ENCODE measurements around the gene CDH10.

CDH10 gene

GRCh38 chr5:24505258-24505657 lies 139.5 kb downstream of the CDH10 start:
- DNase-seq (ENCODE audit: low read depth) = no peak
- no peak overlapping the region for H3K4me3 ChIP-seq (ENCODE audit: low read length)
- no peak for TF ChIP-seq CTCF (conservative IDR thresholded peaks at IDR 0.05; ENCODE audit: low read depth, low read length)

GRCh38 chr5:24497591-24498157 lies 147.1 kb downstream of the CDH10 start:
- H3K4me3 ChIP-seq (ENCODE audit: low read length) = no peak overlapping the region
- no peak for DNase-seq (ENCODE audit: low read depth)
- no peak for TF ChIP-seq CTCF (conservative IDR thresholded peaks at IDR 0.05; ENCODE audit: low read depth, low read length)

GRCh38 chr5:24497145-24497544 lies 147.6 kb downstream of the CDH10 start:
- no peak overlapping the region for H3K4me3 ChIP-seq (ENCODE audit: low read length)
- DNase-seq (ENCODE audit: low read depth) = no peak
- no peak for TF ChIP-seq CTCF (conservative IDR thresholded peaks at IDR 0.05; ENCODE audit: low read depth, low read length)

GRCh38 chr5:24496268-24496667 lies 148.5 kb downstream of the CDH10 start:
- no peak for TF ChIP-seq CTCF (conservative IDR thresholded peaks at IDR 0.05; ENCODE audit: low read depth, low read length)

GRCh38 chr5:24492229-24492628 lies 152.5 kb downstream of the CDH10 start:
- no peak for DNase-seq (ENCODE audit: low read depth)
- no peak overlapping the region for H3K4me3 ChIP-seq (ENCODE audit: low read length)
- no peak for TF ChIP-seq CTCF (conservative IDR thresholded peaks at IDR 0.05; ENCODE audit: low read depth, low read length)

More at GRCh38 chr5:24496268-24496667, 148.5 kb downstream of the CDH10 start:
- no peak for DNase-seq (ENCODE audit: low read depth)
- no peak overlapping the region for H3K4me3 ChIP-seq (ENCODE audit: low read length)

GRCh38 chr5:24491490-24491889 lies 153.3 kb downstream of the CDH10 start:
- TF ChIP-seq CTCF (conservative IDR thresholded peaks at IDR 0.05; ENCODE audit: low read depth, low read length) = no peak
- DNase-seq (ENCODE audit: low read depth) = no peak
- H3K4me3 ChIP-seq (ENCODE audit: low read length) = no peak overlapping the region

GRCh38 chr5:24487368-24488229 lies 157.2 kb downstream of the CDH10 start:
- TF ChIP-seq CTCF (conservative IDR thresholded peaks at IDR 0.05; ENCODE audit: low read depth, low read length) = no peak
- DNase-seq (ENCODE audit: low read depth) = no peak
- no peak overlapping the region for H3K4me3 ChIP-seq (ENCODE audit: low read length)
